OCI-LY7 (cell line): ENCODE results near the gene MROH9. TPM values are rescaled to one million over a fixed set of nuclear protein-coding genes. Genes with fewer than 3 reads are reported as not detected.

Experiments
- BruUV-seq: library from RNA; stranded (reverse); fragments of 400-500 nt; replicated peaks from 2 replicates; lab custom pipeline; 2021; lab: Mats Ljungman, UMichigan
- CTCF ChIA-PET: fragments of 300-600 bp; sonication (Branson Sonifier 250); formaldehyde crosslinking; loops from one replicate; lab custom pipeline; 2022; ENCODE audit warnings: antibody characterized with exemption; ENCODE audit not compliant: unreplicated experiment; lab: Charles Lee
- POLR2A ChIA-PET: fragments of 300-600 bp; sonication (Branson Sonifier 250); formaldehyde crosslinking; loops from one replicate; lab custom pipeline; 2022; ENCODE audit warnings: antibody characterized with exemption; lab: Charles Lee
- DNase-seq: peaks from one replicate; pipeline ENCODE4 v3.0.0-alpha.2; 2015; ENCODE audit warnings: low spot score
- H2AFZ ChIP-seq: fragments of 200-600 bp; sonication (generic), shearing (Covaris generic); 2 replicates; pipeline ENCODE4 v1.6.1; 2014; ENCODE audit warnings: mild to moderate bottlenecking, antibody characterized with exemption, low read length, moderate library complexity
- H3K27ac ChIP-seq: fragments of 200-600 bp; sonication (generic); 2 replicates; pipeline ENCODE4 v1.5.1; 2014; ENCODE audit warnings: mixed run types, low read depth, mild to moderate bottlenecking, moderate library complexity, low read length, inconsistent platforms; ENCODE audit not compliant: poor library complexity, severe bottlenecking
- H3K36me3 ChIP-seq: fragments of 200-600 bp; sonication (generic); 2 replicates; pipeline ENCODE4 v1.6.1; 2014; ENCODE audit warnings: mild to moderate bottlenecking, antibody characterized with exemption, low read length, moderate library complexity, mixed read lengths; ENCODE audit not compliant: insufficient read depth
- H3K4me1 ChIP-seq: fragments of 200-600 bp; sonication (generic); 2 replicates; pipeline ENCODE4 v1.5.1; 2014; ENCODE audit warnings: mild to moderate bottlenecking, low read length; ENCODE audit not compliant: insufficient read depth, poor library complexity, severe bottlenecking
- H3K4me2 ChIP-seq: fragments of 200-600 bp; sonication (generic); 2 replicates; pipeline ENCODE4 v1.6.1; 2014; ENCODE audit warnings: mild to moderate bottlenecking, low read length
- H3K4me3 ChIP-seq: fragments of 200-600 bp; sonication (generic); 2 replicates; pipeline ENCODE4 v1.5.1; 2014; ENCODE audit warnings: mild to moderate bottlenecking, low read depth, low read length; ENCODE audit not compliant: poor library complexity, severe bottlenecking
- H3K79me2 ChIP-seq: fragments of 200-600 bp; sonication (generic); 2 replicates; pipeline ENCODE4 v1.6.1; 2016; ENCODE audit warnings: low read depth, mild to moderate bottlenecking, low read length, moderate library complexity, mixed read lengths; ENCODE audit not compliant: insufficient read depth
- H3K9me2 ChIP-seq: fragments of 200-600 bp; sonication (generic); 2 replicates; pipeline ENCODE4 v1.6.1; 2016; ENCODE audit warnings: mild to moderate bottlenecking, low read length, mixed read lengths; ENCODE audit not compliant: insufficient read depth
- H3K9me3 ChIP-seq: fragments of 200-600 bp; sonication (generic); 2 replicates; pipeline ENCODE4 v1.6.1; 2014; ENCODE audit warnings: mild to moderate bottlenecking, mixed run types, low read length, mixed read lengths
- H4K20me1 ChIP-seq: fragments of 200-600 bp; sonication (generic); 2 replicates; pipeline ENCODE4 v1.6.1; 2014; ENCODE audit warnings: mild to moderate bottlenecking, antibody characterized with exemption, low read length, moderate library complexity, mixed read lengths; ENCODE audit not compliant: insufficient read depth
- CTCF ChIP-seq: fragments of 200-600 bp; sonication (generic); conservative IDR thresholded peaks from 2 replicates; pipeline ENCODE4 v1.5.1; 2014; ENCODE audit warnings: mild to moderate bottlenecking, antibody characterized with exemption, low read length, moderate library complexity, mixed read lengths
- EZH2phosphoT487 ChIP-seq: fragments of 200-600 bp; sonication (generic); IDR thresholded peaks from 2 replicates; pipeline ENCODE4 v1.6.1; 2018; ENCODE audit warnings: low read depth, borderline replicate concordance, mild to moderate bottlenecking, mixed run types, antibody characterized with exemption, low read length, moderate library complexity, mixed read lengths
- intact Hi-C: fragments of 100-400 bp; cut with micrococcal nuclease; formaldehyde crosslinking; loops from one replicate; pipeline ENCODE4 v1.10.0; 2022; ENCODE audit not compliant: unreplicated experiment
- total RNA-seq, 2 experiments: library from RNA; depleted of rRNA in 1 of 2; stranded (reverse); fragments of >200 nt in 1 of 2; shearing (Covaris generic) in 1 of 2; gene quantifications; 2 replicates each; pipeline ENCODE4 v1.2.3, GENCODE V29; 2014 to 2022

Gene MROH9
- total RNA-seq, 2 experiments from 2014 or later = not detected

DNA sequence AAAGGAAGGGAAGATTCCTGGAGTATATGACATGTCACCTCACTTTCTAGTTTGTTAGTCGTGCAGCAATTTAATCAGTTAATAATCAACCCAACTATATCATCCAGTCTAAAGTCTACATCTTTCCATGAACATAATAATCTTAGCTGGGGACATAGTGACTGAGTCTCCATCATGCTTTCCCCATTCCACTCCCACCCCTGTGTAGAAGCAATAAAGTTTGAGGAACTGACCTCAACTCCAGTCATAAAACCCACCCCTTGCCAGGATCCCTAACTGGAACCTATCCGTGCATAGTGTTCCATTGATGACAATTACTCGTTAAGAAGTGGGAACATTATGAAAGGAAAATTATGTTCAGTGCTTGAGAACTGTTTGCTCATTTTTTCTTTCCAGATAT lies 48.9 kb upstream of the MROH9 start:
- Histone ChIP-seq H3K27ac (no peak overlapping the region), H3K36me3 (no peaks in the 10 kb centered on the region), H2AFZ (no peak overlapping the region), H3K9me2 (no peaks in the 10 kb centered on the region), H3K4me1 (no peaks in the 10 kb centered on the region), H4K20me1 (no peaks in the 10 kb centered on the region), H3K79me2 (no peaks in the 10 kb centered on the region), H3K4me2 (no peak overlapping the region), H3K4me3 (no peak overlapping the region), H3K9me3 (no peaks in the 10 kb centered on the region)
- intact Hi-C loops = no loop called here
- ChIA-PET POLR2A (no interaction called here), CTCF (no interaction called here)
- TF ChIP-seq EZH2phosphoT487 = no peak
- TF ChIP-seq CTCF = no peak
- no TSS peak for BruUV-seq
- no peak for DNase-seq

- no TSS peak for BruUV-seq
- TF ChIP-seq CTCF (no peak), EZH2phosphoT487 (no peak)
- H3K9me2 ChIP-seq = no peaks in the 10 kb centered on the region
- H3K4me3 ChIP-seq = no peak overlapping the region
- no peak overlapping the region for H3K27ac ChIP-seq
- H3K36me3 ChIP-seq = no peaks in the 10 kb centered on the region
- ChIA-PET CTCF (no interaction called here), POLR2A (interaction anchor here (1.0 kb wide), 1 partner anchor 12 kb away, joined by 3 read pairs; no protein-coding TSS in a partner anchor)
- H3K4me1 ChIP-seq = no peaks in the 10 kb centered on the region
- no peaks in the 10 kb centered on the region for H3K9me3 ChIP-seq
- no peaks in the 10 kb centered on the region for H4K20me1 ChIP-seq
- no peak for DNase-seq
- no peak overlapping the region for H2AFZ ChIP-seq
- no peaks in the 10 kb centered on the region for H3K79me2 ChIP-seq
- H3K4me2 ChIP-seq = no peak overlapping the region
- intact Hi-C loops = no loop called here
Measured at GRCh38 chr1:170887726-170888125, 47.6 kb upstream of the MROH9 start.

- Histone ChIP-seq H3K9me3 (no peaks in the 10 kb centered on the region), H3K9me2 (no peaks in the 10 kb centered on the region), H3K79me2 (no peaks in the 10 kb centered on the region), H4K20me1 (no peaks in the 10 kb centered on the region), H3K4me3 (no peak overlapping the region), H2AFZ (no peak overlapping the region), H3K36me3 (no peaks in the 10 kb centered on the region), H3K4me1 (no peaks in the 10 kb centered on the region), H3K4me2 (no peak overlapping the region), H3K27ac (no peak overlapping the region)
- TF ChIP-seq CTCF (no peak), EZH2phosphoT487 (no peak)
- POLR2A ChIA-PET = no interaction called here
- BruUV-seq = no TSS peak
- CTCF ChIA-PET = no interaction called here
- no peak for DNase-seq
- intact Hi-C loops = no loop called here
Measured at GRCh38 chr1:170891872-170892271, 43.5 kb upstream of the MROH9 start.
